Measurements from ENCODE around the gene COPRS.
A peak's percentile ranks its signal among the peaks of the same experiment; 100 is the strongest.
"Not testable (repeated sequence)": the region's sequence is repeated elsewhere in the genome, so short reads cannot be mapped to it uniquely, and the experiment has no call there.

COPRS gene

GRCh38 chr17:31853911-31854470 is 5.1 kb downstream of the COPRS start:
- FAIRE-seq (no peak), DNase-seq (ENCODE audit: insufficient read length, low spot score) (no peak)

GRCh38 chr17:31845291-31845690 is 13.8 kb downstream of the COPRS start:
- no peak for FAIRE-seq

DNA sequence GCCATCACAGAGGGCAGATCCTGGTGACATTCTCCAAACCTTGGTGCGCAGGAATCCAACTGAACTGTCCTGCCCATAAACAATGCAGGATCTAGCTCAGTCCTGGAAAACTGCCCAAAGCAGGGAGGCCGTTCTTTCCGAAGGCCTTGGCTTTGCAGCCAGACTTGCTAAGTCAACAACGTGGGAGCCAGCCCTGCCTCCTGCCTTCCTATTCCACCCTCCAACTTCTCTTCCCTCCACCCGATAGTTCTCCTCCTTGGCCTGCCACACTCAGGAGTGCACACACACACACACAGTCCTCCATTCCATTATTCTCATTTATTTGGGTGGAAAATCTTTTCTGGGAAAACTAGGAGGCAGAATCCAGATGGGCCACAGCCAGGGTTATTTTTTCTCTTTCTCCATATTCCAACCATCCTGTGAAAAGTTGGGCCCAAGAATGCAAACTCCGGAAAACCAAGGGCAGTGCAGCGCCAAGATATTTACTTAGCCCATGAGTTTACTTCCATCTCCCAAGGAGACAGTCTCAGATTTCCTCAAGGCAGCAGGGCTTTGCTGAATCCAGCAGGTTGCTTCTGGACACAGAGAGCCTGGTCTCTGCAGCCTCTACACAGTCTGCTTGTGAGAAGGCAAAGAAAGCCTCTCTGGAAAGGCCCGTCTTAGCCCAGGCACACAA is 15.8 kb downstream of the COPRS start:
- DNase-seq (ENCODE audit: insufficient read length, low spot score) (no peak), FAIRE-seq (no peak)

More at GRCh38 chr17:31845291-31845690, 13.8 kb downstream of the COPRS start:
- DNase-seq (ENCODE audit: insufficient read length, low spot score) = no peak

DNA sequence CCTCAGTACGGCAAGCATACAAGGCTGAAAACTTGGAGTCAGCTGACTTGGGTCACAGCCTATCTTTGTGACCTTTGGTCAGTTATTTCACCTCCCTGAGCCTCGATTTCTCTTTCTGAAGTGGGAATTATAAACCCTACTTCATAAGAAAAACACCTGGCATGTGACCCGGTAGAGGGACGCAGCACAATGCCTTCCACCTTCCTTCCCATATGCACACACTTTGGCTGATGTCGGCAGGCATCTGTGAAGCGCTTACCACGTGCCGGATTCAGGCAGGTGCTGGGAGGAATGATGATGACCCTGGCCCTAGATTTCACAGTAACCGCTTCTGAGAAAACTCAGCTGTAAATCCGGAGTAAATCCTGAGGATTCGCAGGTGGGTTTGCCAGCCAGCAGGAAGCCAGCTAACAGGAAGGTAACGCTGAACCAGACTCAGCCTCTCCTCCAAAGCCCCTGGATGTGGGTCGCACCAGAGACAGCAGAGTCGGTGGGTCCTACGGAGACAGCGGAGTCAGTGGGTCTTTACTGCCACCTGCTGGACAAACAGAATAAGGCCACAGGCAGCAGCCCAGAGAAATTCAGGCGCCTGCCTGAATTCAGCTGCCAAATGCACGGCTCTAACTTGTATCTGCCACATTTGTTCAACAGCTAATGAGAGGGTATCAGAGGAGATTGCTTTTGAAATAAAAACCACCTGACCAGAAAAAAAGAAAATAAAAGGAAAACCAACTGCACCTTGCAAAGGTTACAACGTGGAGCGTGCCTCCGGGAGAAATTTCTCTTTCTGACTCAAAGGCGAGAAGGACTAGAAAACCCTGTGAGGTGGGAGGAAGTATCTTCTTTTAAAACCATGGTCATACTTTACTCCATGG is 16.6 kb downstream of the COPRS start:
- peak; percentile 69 for DNase-seq (ENCODE audit: insufficient read length, low spot score)

GRCh38 chr17:31841850-31842194 is 17.2 kb downstream of the COPRS start:
- no peak for FAIRE-seq
- DNase-seq (ENCODE audit: insufficient read length, low spot score) = no peak

More for the DNA sequence above, 16.6 kb downstream of the COPRS start:
- FAIRE-seq = peak; percentile 87

DNA sequence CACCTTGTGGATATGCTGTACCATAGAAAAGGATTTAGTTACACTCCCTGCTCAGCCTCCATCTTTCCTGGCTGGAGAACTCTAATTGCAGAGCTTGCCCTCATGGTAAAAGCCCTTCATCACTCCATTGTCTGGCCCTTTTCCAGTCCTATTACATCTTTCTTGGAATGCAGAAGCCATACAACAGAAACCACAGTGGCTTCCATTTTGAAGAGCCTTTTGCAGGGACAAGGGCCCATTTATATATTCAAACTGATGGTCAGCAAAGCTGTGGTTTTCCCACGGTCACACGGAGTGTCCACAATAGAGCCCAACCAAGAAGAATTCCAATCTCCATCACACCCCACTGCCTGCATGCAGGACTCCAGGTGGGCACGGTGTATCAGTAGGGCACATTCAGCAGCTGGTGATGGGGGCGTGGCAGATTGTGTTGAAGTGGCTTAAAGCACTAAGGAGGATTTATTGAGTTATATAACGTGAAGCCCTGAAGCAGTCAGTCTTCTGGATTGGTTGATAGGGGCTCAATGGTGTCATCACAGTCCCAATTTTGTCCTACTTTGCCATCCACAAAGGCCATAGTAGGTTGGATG is 20.3 kb downstream of the COPRS start:
- DNase-seq (ENCODE audit: insufficient read length, low spot score) = no peak
- FAIRE-seq = no peak

GRCh38 chr17:31835984-31836383 is 23.1 kb downstream of the COPRS start:
- no peak for FAIRE-seq

GRCh38 chr17:31834448-31834847 is 24.6 kb downstream of the COPRS start:
- FAIRE-seq (peak; percentile 94), DNase-seq (ENCODE audit: insufficient read length, low spot score) (peak; percentile 27)

More at GRCh38 chr17:31835984-31836383, 23.1 kb downstream of the COPRS start:
- no peak for DNase-seq (ENCODE audit: insufficient read length, low spot score)

DNA sequence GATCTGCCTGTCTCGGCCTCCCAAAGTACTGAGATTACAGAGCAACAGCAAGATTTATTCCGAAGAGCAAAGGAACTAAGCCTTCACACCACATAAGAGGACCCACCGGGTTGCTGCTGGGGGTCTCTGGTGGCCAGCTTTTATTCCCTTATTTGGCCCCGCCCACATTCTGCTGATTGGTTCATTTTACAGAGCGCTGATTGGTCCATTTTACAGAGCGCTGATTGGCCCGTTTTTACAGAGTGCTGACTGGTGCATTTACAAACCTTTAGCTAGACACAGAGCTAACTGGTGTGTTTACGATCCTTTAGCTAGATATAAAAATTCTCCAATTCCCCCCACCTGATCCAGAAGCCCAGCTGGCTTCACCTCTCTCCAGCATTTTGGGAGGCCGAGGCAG is 26.3 kb downstream of the COPRS start:
- FAIRE-seq (no peak), DNase-seq (ENCODE audit: insufficient read length, low spot score) (no peak)

DNA sequence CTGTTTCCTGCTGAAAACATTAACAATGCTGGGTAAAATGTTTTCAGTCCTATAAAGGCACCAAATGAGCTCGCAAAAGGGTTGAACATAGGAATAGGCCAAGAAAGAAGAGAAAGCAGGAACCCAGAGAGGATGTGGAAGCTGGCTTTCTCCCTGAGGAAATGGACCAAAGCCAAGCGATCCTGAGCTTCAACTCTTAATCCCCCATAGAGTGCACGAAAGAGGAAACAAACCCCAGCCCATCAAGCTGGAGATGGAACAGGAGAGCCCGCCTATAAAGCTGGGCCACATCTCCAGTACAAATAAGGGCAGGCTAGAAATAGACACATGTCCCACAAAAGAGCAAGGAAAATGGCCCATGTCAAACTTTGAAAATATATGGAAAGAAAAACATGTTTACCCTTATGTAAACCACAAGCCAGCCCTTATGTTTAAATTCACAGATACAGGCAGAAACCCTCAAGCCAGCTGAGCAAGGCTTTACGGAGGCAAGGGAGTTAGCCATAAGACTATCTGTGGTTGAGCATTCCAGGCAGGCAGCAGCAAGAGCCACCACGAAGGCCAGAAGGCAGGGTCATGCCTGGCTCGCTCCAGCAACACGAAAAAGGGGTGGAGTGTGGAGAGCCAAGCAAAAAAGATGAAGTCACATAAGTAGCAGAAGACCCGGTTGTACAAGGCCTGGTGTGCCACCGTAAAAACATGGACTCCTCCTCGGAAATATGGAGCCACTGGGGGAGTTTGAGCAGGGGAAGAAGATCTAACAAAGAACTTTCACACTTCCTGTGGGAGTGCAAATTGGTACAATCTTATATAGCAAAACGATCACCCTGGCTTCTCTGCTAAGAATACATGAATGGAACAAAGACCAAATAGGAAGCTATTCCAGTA is 27.8 kb downstream of the COPRS start:
- DNase-seq (ENCODE audit: insufficient read length, low spot score) (no peak), FAIRE-seq (no peak)

- no peak for FAIRE-seq
- no peak for DNase-seq (ENCODE audit: insufficient read length, low spot score)
These were observed 29.4 kb downstream of the COPRS start for GRCh38 chr17:31829649-31830048.

GRCh38 chr17:31828955-31829354 is 30.1 kb downstream of the COPRS start:
- FAIRE-seq; DNase-seq (ENCODE audit: insufficient read length, low spot score): not testable (repeated sequence)

GRCh38 chr17:31825961-31826691 is 32.9 kb downstream of the COPRS start:
- FAIRE-seq (no peak), DNase-seq (ENCODE audit: insufficient read length, low spot score) (no peak)

- no peak for DNase-seq (ENCODE audit: insufficient read length, low spot score)
- no peak for FAIRE-seq
These were observed 34.2 kb downstream of the COPRS start for GRCh38 chr17:31824766-31825360.

DNA sequence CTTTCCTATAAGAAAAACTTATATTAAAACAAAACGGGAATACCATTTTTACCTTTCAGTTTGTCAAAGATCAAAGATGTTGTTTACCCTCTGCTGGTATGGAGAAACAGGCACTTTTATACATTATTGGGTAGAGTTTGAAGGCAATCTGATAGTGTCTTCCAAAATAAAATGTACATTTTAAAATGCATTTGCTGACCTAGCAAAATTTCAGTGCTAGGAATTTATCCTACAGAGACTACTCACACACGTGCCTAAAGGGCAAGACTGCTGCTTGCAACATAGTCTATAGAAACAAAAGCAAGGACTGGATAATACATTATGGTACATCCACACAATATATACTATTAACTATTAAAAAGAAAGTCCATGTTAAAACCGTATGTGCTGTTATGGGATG is 36.0 kb downstream of the COPRS start:
- FAIRE-seq (no peak), DNase-seq (ENCODE audit: insufficient read length, low spot score) (no peak)

DNA sequence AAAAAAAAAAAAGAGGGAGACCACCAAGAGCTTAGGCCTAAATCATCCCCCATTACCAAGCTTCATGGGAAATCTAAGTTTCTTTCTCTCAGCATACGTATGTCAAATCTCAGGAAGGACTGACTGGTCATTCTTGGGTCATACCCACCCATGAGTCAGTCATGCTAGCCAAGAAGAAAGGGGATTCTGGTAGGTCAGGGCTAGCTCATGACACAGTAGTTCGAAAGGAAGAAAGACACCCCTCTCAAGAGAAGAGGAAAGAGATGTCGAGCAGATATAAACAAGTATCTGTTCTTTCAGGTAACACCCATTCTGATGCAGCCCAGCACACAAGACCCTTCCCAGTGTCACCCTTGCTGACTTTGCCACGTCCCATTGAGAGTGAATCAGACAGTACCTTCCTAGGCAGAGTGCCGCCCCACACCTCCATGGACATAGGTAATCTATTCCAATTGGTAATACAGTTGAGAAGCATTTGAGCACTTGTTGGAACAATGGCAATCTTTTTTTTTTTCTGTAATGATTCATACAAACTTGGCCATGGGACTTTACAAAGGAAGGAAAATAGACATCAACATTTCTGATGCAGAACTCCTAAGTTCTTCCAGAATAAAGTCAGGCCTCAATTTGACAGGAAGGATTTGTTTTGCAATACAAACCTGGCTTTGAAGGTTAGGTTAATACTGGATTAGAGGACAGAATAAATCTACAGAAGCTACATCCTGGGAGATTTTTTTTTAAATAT is 38.2 kb downstream of the COPRS start:
- DNase-seq (ENCODE audit: insufficient read length, low spot score) = no peak
- FAIRE-seq = no peak

- DNase-seq (ENCODE audit: insufficient read length, low spot score) = no peak
- FAIRE-seq = no peak
These were observed 39.5 kb downstream of the COPRS start for GRCh38 chr17:31819578-31819977.

GRCh38 chr17:31818863-31819262 is 40.2 kb downstream of the COPRS start:
- DNase-seq (ENCODE audit: insufficient read length, low spot score); FAIRE-seq: not testable (repeated sequence)
